Head of caudate nucleus (tissue), 42 donors: ENCODE data around the gene NR2C2AP.
A peak's percentile ranks its signal among the peaks of the same experiment; 100 is the strongest.
"Not testable (repeated sequence)": the region's sequence is repeated elsewhere in the genome, so short reads cannot be mapped to it uniquely, and the experiment has no call there.

ENCODE experiments used
- DNase-seq, 42 donors: peaks; one replicate each; pipeline versions ENCODE4 v3.0.0 to v3.0.0-alpha.2; 2020 to 2021; ENCODE audit warnings: mixed read lengths in 7 of 42
- intact Hi-C: fragments of 100-400 bp; cut with DNase I; formaldehyde crosslinking; loops from one replicate; pipeline ENCODE4 v1.15.0; 2022

Gene NR2C2AP

GRCh38 chr19:19203012-19203856 is at the start of gene NR2C2AP:
Gene NR2C2AP, minus strand, starts transcription at chr19:19203414. Its CDS starts 354 bp downstream, at chr19:19203060.
- DNase-seq: peak; percentile 84 to 96 (median 93)
- intact Hi-C loops: no loop called here

- intact Hi-C loops: no loop called here
- no peak for DNase-seq
These were observed 47.1 kb upstream of the NR2C2AP start for GRCh38 chr19:19250196-19250801.

GRCh38 chr19:19240476-19240875 is 37.3 kb upstream of the NR2C2AP start:
- no peak for DNase-seq

GRCh38 chr19:19239675-19240074 is 36.5 kb upstream of the NR2C2AP start:
- DNase-seq: no peak
- intact Hi-C loops: no loop called here

More at GRCh38 chr19:19240476-19240875, 37.3 kb upstream of the NR2C2AP start:
- intact Hi-C loops: no loop called here

GRCh38 chr19:19238126-19238894 is 35.1 kb upstream of the NR2C2AP start:
- DNase-seq: no peak
- intact Hi-C loops: no loop called here

GRCh38 chr19:19236173-19236572 is 33.0 kb upstream of the NR2C2AP start:
- DNase-seq: no peak
- intact Hi-C loops: no loop called here

- intact Hi-C loops: no loop called here
- no peak for DNase-seq
These were observed 31.1 kb upstream of the NR2C2AP start for GRCh38 chr19:19234220-19234816.

- intact Hi-C loops: no loop called here
- peak; percentile 41 to 89 (median 70) for DNase-seq
These were observed 29.1 kb upstream of the NR2C2AP start for GRCh38 chr19:19232261-19232721.

- intact Hi-C loops: no loop called here
- no peak for DNase-seq
These were observed 27.8 kb upstream of the NR2C2AP start for GRCh38 chr19:19230999-19231398.

GRCh38 chr19:19229701-19230100 is 26.5 kb upstream of the NR2C2AP start:
- no peak for DNase-seq
- intact Hi-C loops: no loop called here

GRCh38 chr19:19227217-19227616 is 24.0 kb upstream of the NR2C2AP start:
- DNase-seq: no peak
- intact Hi-C loops: no loop called here

GRCh38 chr19:19226663-19227062 is 23.4 kb upstream of the NR2C2AP start:
- DNase-seq: no peak
- intact Hi-C loops: no loop called here

- DNase-seq: no peak
- intact Hi-C loops: no loop called here
These were observed 23.0 kb upstream of the NR2C2AP start for GRCh38 chr19:19226204-19226603.

GRCh38 chr19:19224852-19225494 is 21.8 kb upstream of the NR2C2AP start:
- intact Hi-C loops: no loop called here
- peak in 13 of 42 donors; percentile 18 to 68 (median 41) for DNase-seq

GRCh38 chr19:19224150-19224851 is 21.1 kb upstream of the NR2C2AP start:
- DNase-seq: no peak
- intact Hi-C loops: no loop called here

- DNase-seq: no peak
- intact Hi-C loops: no loop called here
These were observed 20.4 kb upstream of the NR2C2AP start for GRCh38 chr19:19223636-19224035.

GRCh38 chr19:19223060-19223459 is 19.8 kb upstream of the NR2C2AP start:
- DNase-seq: peak in 2 of 42 donors; percentile 57
- intact Hi-C loops: no loop called here

- intact Hi-C loops: not testable (repeated sequence)
These were observed 17.8 kb upstream of the NR2C2AP start for GRCh38 chr19:19221000-19221399.

More at GRCh38 chr19:19221000-19221399, 17.8 kb upstream of the NR2C2AP start:
- DNase-seq: not testable (repeated sequence)
